GM21360 (cell line): ENCODE data around the gene SLK.

ENCODE experiments used
- ATAC-seq: cut with Tn5 transposase; IDR thresholded peaks from one replicate; pipeline ENCODE4 v1.9.1; 2021; ENCODE audit warnings: mild to moderate bottlenecking, moderate library complexity; ENCODE audit not compliant: unreplicated experiment

Gene SLK

GRCh38 chr10:103966671-103967447 lies at the start of gene SLK:
TSS of gene SLK (plus strand) at chr10:103967140. CDS start at chr10:103967746, 606 bp downstream.
- ATAC-seq: peak; percentile 77

GRCh38 chr10:103917302-103918052 lies 49.5 kb upstream of the SLK start:
- ATAC-seq: peak; percentile 3

DNA sequence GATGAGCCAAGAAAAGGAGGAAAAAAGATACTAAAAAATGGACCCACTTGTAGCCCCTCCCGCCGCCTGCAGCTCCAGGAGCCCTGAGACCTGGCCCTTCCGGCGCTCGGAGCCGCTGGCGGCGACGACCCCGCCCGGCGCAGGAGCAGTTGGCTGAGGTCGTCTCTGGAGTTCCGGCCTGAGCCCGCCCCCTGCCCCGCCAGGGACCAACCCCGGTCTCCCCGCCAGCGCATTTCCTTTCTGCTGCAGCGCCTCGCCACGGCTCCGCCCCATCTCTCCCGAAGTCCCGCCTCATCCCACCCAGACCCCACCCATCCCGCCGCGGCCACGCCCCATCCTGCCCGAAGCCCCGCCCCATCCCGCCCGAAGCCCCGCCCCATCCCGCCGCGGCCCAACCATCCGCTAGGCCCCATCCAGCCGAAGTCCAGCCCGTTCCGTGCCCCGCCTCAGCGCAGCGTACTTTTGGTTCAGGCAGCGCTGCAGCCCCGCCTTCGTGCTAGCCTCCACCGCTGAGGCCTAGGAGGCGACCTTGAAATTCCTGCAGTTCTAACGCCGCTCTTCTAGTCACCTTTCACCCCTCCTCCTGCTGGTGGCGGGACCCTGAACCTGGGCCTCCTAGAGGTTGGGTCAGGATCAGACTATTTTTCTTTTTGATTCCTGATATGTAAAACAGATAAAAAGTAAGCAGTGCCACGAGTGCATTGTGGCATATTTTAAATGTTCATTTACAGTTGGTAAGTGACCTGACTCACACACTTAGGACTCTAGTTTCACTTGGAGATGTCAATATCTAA lies 48.7 kb upstream of the SLK start, which contains the start of gene STN1:
STN1 (minus strand) TSS at position 132 of the 794 bp plus-strand sequence. CDS start 590 bp downstream, outside the sequence.
- ATAC-seq: peak; percentile 91

DNA sequence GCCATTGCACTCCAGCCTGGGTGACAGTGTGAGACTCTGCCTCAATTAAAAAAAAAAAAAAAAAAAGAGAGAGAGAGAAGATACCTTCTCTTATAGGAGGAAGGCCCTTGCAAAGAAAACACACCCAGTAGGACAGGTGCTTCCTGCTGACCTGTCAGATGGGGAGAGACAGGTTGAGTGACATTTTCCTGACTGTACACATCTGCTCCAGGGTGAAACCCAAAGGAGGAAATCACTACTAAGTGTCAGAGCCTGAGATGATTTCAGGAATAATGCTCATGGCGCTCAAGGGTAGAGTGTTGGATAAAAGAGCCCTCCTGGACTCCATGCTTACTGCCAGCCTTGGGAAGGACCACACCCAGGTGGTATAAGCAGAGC lies 47.3 kb upstream of the SLK start:
- ATAC-seq: no peak

DNA sequence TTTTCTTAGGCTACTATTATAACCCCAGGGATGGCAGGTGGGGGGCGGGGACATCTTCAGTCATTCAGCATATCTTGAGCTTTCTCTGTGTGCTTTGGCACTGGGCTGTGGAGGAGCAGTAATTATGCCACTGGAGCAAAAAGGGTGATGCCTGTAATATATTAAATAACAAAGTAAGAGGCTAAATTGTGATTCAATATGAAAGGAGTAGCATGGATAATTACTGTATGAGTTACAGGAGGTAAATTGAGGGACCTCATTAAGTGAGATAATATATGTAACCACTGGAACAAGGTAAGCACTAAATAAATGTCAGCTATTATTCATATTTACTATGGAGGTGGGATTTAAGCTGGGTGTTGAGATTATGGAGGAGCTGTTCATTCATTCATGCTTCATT lies 45.7 kb upstream of the SLK start:
- no peak for ATAC-seq

- ATAC-seq: no peak
These were observed 45.2 kb upstream of the SLK start for GRCh38 chr10:103921750-103922195.

DNA sequence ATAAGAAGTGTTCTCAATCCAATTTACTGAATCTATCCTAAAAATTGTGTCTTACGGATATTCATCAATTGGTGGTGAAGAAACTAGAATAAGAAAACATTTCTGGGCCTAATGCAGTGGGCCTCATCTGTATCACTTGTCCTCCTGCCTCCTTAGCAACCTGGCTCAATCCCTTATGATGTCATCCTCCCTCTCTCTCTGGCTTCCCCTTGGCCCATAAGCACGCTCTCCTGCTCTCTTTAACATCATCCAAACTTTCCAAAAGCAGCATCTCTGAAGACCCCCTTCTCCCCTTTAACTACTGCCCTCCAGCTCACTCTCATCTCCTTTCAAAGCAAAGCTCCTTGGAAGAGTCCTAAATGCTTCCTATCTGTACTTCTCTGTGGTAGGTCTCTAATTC lies 44.3 kb upstream of the SLK start:
- ATAC-seq: no peak

GRCh38 chr10:103923502-103923901 lies 43.4 kb upstream of the SLK start:
- no peak for ATAC-seq

- no peak for ATAC-seq
These were observed 41.3 kb upstream of the SLK start for GRCh38 chr10:103925591-103925990.

DNA sequence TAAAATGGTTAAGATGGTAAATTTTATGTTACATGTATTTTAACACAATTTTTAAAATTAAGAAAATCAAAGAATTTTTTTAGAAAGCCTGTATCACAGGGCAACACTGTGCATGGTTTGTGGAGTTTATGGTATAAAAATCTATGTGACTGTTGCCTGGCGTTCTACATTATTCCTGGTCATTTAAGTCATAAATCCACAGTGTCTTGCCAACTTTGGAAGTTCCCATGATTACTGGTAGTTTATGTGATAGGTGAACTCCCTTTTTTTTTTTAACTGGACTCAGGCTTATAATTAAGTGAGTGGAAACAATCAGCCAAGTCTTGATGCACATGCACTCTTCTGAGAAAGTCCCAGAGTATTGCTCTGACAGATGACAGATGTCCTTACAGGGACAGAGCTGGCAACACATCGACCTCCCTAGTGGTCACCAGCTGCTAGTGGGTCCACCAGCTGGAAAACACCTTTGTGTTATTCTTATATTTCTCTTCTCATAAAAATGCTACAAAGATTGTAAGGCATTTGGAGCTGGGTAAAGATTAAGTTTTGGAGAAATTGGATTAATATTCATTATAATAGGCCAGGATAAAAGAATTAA lies 40.1 kb upstream of the SLK start:
- ATAC-seq: no peak

DNA sequence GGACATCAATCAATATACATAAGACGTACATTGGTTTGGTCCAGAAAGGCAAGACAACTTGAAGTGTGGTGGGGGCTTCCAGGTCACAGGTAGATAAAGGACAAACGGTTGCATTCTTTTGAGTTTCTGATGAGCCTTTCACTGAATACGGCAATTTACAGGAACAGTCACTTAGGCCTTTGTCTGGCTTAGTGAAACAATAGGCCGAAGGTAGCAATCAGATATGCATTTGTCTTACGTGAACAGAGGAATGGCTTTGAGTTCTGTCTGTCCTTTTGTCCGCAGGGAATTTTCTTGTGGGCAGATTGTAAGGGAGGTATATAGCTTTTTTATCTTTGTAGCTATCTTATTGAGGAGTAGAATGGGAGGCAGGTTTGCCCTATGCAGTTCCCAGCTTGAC lies 38.2 kb upstream of the SLK start:
- ATAC-seq: no peak

- no peak for ATAC-seq
These were observed 37.5 kb upstream of the SLK start for GRCh38 chr10:103929381-103929921.

DNA sequence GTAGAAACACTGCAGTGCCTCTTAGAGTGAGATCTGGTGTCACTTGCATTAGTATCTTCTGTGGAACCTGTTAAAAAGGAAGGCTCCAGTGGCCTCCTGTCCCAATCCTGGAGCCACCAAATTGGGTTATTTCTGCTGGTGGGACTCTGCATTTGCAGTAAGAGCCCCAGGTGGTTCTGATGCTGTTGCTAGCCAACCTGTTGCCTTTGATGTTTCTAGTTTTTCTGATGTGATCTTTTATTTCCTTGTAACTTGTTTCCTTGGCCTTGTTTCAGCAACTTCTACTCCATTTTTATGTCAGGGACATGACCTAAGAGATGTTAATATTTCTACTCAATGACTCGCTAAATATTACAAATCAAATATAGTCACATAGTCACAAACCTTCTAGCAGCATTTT lies 36.5 kb upstream of the SLK start:
- no peak for ATAC-seq

GRCh38 chr10:103930881-103931280 lies 36.1 kb upstream of the SLK start:
- ATAC-seq: no peak

- no peak for ATAC-seq
These were observed 35.3 kb upstream of the SLK start for GRCh38 chr10:103931603-103932002.

- ATAC-seq: no peak
These were observed 34.7 kb upstream of the SLK start for GRCh38 chr10:103932271-103932670.

- ATAC-seq: no peak
These were observed 34.0 kb upstream of the SLK start for GRCh38 chr10:103932971-103933370.

DNA sequence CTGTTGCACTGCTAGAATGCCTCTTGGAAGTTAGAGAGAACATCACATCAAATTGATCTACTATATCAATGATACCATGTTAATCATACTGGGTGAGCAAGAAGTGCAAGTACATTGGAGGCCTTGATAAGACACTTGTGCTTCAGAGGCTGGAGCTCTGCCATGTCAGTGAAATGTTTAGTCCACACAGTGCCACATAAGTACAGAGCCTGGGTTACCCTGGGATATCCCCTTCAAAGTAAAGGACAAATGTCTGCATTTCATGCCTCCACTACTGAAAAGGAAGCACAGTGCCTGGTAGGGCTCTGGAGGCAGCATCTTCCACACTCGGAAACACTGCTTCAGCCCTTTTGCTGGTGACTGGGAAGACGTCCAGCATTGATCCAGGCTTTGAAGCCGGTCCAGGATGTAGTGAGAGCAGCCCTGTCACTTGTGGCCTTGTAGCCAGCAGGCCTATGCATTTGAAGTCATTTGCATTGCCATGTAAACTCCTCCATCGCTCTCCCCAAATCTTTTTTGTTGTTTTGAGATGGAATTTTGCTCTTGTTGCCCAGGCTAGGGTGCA lies 33.3 kb upstream of the SLK start:
- ATAC-seq: no peak

- no peak for ATAC-seq
These were observed 32.6 kb upstream of the SLK start for GRCh38 chr10:103934308-103934707.

DNA sequence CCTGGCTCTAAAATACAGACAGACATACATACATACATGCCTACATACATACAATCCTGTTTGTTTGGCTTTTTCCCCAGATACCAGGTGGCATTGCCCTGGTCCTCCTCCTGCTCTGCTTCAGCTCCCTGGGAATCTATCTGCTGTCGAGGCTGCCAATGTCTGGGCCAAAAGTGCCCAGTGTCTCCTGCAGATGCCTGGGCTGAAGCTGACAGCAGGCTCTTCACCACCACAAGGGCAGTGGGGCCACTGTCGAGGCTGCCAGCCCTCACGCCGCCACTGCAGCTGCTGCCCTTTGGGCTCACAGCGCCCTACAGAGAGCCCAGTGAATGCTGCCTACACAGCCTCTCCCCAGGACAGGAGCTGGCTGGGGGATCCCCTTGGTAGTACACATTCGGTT lies 30.9 kb upstream of the SLK start:
- ATAC-seq: no peak
